Neural progenitor cell (in vitro differentiated cells): Measurements from ENCODE around the gene KLHL29. TPM values are rescaled to one million over a fixed set of nuclear protein-coding genes. Genes with fewer than 3 reads are reported as not detected.
"Not testable (repeated sequence)": the region's sequence is repeated elsewhere in the genome, so short reads cannot be mapped to it uniquely, and the experiment has no call there.

Experiments
- DNase-seq: peaks from one replicate; pipeline ENCODE4 v3.0.0-alpha.2; 2016; ENCODE audit warnings: low spot score
- H2AFZ ChIP-seq: fragments of 200-600 bp; sonication (generic); replicated peaks from 2 replicates; pipeline ENCODE4 v1.6.1; 2016; ENCODE audit warnings: antibody characterized with exemption
- H3F3A ChIP-seq: fragments of 200-600 bp; sonication (generic); 2 replicates; pipeline ENCODE4 v1.6.1; 2016; ENCODE audit warnings: antibody characterized with exemption, low read depth
- H3K27ac ChIP-seq: fragments of 200-600 bp; sonication (generic); 2 replicates; pipeline ENCODE4 v1.5.1; 2016; ENCODE audit warnings: mild to moderate bottlenecking
- H3K27me3 ChIP-seq: fragments of 200-600 bp; sonication (generic); 2 replicates; pipeline ENCODE4 v1.6.1; 2016; ENCODE audit warnings: mild to moderate bottlenecking, moderate library complexity
- H3K36me3 ChIP-seq: fragments of 200-600 bp; sonication (generic); 2 replicates; pipeline ENCODE4 v1.5.1; 2016
- H3K4me1 ChIP-seq: fragments of 200-600 bp; sonication (generic); 2 replicates; pipeline ENCODE4 v1.6.1; 2016; ENCODE audit warnings: mixed run types
- H3K4me2 ChIP-seq: fragments of 200-600 bp; sonication (generic); 2 replicates; pipeline ENCODE4 v1.6.1; 2016
- H3K4me3 ChIP-seq: fragments of 200-600 bp; sonication (generic); 2 replicates; pipeline ENCODE4 v1.5.1; 2016
- H3K79me2 ChIP-seq: fragments of 200-600 bp; sonication (generic); 2 replicates; pipeline ENCODE4 v1.6.1; 2016; ENCODE audit warnings: low read depth
- H3K9ac ChIP-seq: fragments of 200-600 bp; sonication (generic); 2 replicates; pipeline ENCODE4 v1.6.1; 2016
- H3K9me3 ChIP-seq: fragments of 200-600 bp; sonication (generic); 2 replicates; pipeline ENCODE4 v1.5.1; 2016; ENCODE audit warnings: low read depth
- H4K20me1 ChIP-seq: fragments of 200-600 bp; sonication (generic); 2 replicates; pipeline ENCODE4 v1.6.1; 2016; ENCODE audit warnings: low read depth
- H3K27ac Mint-ChIP-seq: 3 replicates; pipeline ENCODE4 v1.8.0; 2021; ENCODE audit warnings: mixed read lengths
- H3K27me3 Mint-ChIP-seq: 2 replicates; pipeline ENCODE4 v1.8.0; 2022; ENCODE audit warnings: low read depth, mild to moderate bottlenecking, inconsistent platforms, moderate library complexity, mixed read lengths; ENCODE audit not compliant: insufficient read depth
- H3K36me3 Mint-ChIP-seq: 3 replicates; pipeline ENCODE4 v1.8.0; 2021; ENCODE audit warnings: mixed read lengths
- H3K4me1 Mint-ChIP-seq: 3 replicates; pipeline ENCODE4 v1.8.0; 2021; ENCODE audit warnings: mixed read lengths
- H3K4me3 Mint-ChIP-seq: 3 replicates; pipeline ENCODE4 v1.8.0; 2021; ENCODE audit warnings: mild to moderate bottlenecking, moderate library complexity, mixed read lengths
- H3K9me3 Mint-ChIP-seq: 3 replicates; pipeline ENCODE4 v1.8.0; 2020; ENCODE audit warnings: mixed read lengths
- EZH2 ChIP-seq: fragments of 200-600 bp; sonication (generic); IDR thresholded peaks from 2 replicates; pipeline ENCODE4 v1.6.1; 2017; ENCODE audit warnings: antibody characterized with exemption, mild to moderate bottlenecking, moderate library complexity
- EZH2phosphoT487 ChIP-seq: fragments of 200-600 bp; sonication (generic); IDR thresholded peaks from 2 replicates; pipeline ENCODE4 v1.6.1; 2017; ENCODE audit warnings: antibody characterized with exemption
- total RNA-seq: library from RNA; depleted of rRNA; stranded (reverse); fragments of >200 nt; gene quantifications from 2 replicates; pipeline ENCODE4 v1.2.3, GENCODE V29; 2015; ENCODE audit warnings: low replicate concordance
- TF ChIP-seq, protein P1 (sequence below): fragments of 200-600 bp; sonication (generic); IDR thresholded peaks from 2 replicates; pipeline ENCODE4 v1.5.1; 2017; ENCODE audit warnings: antibody characterized with exemption, mild to moderate bottlenecking

The KLHL29 gene
- total RNA-seq, 1 donor from 2014 or later = 1.6 TPM

- H3K9ac ChIP-seq = no peak overlapping the region
- no peaks in the 10 kb centered on the region for H3F3A ChIP-seq
- H3K4me1 ChIP-seq = no peaks in the 10 kb centered on the region
- Mint-ChIP-seq H3K4me3 (no peak overlapping the region), H3K27ac (no peak overlapping the region), H3K9me3 (peaks cover 30% of the 10 kb centered on the region), H3K36me3 (peaks cover 35% of the 10 kb centered on the region), H3K4me1 (no peaks in the 10 kb centered on the region), H3K27me3 (no peaks in the 10 kb centered on the region)
- peaks cover 5% of the 10 kb centered on the region for H3K36me3 ChIP-seq
- no peak overlapping the region for H3K27ac ChIP-seq
- H2AFZ ChIP-seq = no peak overlapping the region
- H3K79me2 ChIP-seq = no peaks in the 10 kb centered on the region
- no peaks in the 10 kb centered on the region for H4K20me1 ChIP-seq
- TF ChIP-seq EZH2 = no peak
- TF ChIP-seq, protein P1, sequence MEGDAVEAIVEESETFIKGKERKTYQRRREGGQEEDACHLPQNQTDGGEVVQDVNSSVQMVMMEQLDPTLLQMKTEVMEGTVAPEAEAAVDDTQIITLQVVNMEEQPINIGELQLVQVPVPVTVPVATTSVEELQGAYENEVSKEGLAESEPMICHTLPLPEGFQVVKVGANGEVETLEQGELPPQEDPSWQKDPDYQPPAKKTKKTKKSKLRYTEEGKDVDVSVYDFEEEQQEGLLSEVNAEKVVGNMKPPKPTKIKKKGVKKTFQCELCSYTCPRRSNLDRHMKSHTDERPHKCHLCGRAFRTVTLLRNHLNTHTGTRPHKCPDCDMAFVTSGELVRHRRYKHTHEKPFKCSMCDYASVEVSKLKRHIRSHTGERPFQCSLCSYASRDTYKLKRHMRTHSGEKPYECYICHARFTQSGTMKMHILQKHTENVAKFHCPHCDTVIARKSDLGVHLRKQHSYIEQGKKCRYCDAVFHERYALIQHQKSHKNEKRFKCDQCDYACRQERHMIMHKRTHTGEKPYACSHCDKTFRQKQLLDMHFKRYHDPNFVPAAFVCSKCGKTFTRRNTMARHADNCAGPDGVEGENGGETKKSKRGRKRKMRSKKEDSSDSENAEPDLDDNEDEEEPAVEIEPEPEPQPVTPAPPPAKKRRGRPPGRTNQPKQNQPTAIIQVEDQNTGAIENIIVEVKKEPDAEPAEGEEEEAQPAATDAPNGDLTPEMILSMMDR = no peak
- H3K27me3 ChIP-seq = no peaks in the 10 kb centered on the region
- H3K9me3 ChIP-seq = peaks cover 13% of the 10 kb centered on the region
- no peak overlapping the region for H3K4me3 ChIP-seq
- no peak for DNase-seq
- H3K4me2 ChIP-seq = no peak overlapping the region
Measured at GRCh38 chr2:23721454-23721826, 336.5 kb downstream of the KLHL29 start.

DNA sequence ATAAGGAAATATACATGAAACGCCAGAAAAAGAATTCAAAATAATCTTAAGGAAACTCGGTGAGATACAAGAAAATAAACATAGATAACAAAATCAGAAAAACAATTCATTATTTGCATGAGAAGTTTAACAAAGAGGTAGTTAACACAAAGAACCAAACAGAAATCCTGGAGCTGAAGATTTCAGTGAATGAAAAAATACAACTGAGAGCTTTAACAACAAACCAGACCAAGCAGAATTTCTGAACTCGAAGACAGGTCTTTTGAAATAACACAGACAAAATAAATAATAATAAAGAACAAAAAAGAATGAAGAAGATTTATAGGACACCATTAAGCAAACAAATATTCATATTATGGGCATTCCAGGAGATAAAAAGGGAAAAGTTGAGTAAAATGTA lies 337.3 kb downstream of the KLHL29 start:
- H3K9me3 ChIP-seq = peaks cover 13% of the 10 kb centered on the region
- H3K79me2 ChIP-seq = no peaks in the 10 kb centered on the region
- H4K20me1 ChIP-seq = no peaks in the 10 kb centered on the region
- peaks cover 36% of the 10 kb centered on the region for H3K36me3 Mint-ChIP-seq
- no peak overlapping the region for H3K4me3 ChIP-seq
- no peak overlapping the region for H2AFZ ChIP-seq
- H3K4me1 ChIP-seq = no peaks in the 10 kb centered on the region
- H3F3A ChIP-seq = no peaks in the 10 kb centered on the region
- no peaks in the 10 kb centered on the region for H3K27me3 Mint-ChIP-seq
- no peak for TF ChIP-seq EZH2phosphoT487
- TF ChIP-seq, protein P1 = no peak
- no peak for TF ChIP-seq EZH2
- peaks cover 5% of the 10 kb centered on the region for H3K36me3 ChIP-seq
- H3K4me2 ChIP-seq = no peak overlapping the region
- no peak overlapping the region for H3K27ac ChIP-seq
- H3K4me3 Mint-ChIP-seq = no peak overlapping the region
- peaks cover 30% of the 10 kb centered on the region for H3K9me3 Mint-ChIP-seq
- H3K27me3 ChIP-seq = no peaks in the 10 kb centered on the region
- H3K27ac Mint-ChIP-seq = no peak overlapping the region
- H3K9ac ChIP-seq = no peak overlapping the region
- no peaks in the 10 kb centered on the region for H3K4me1 Mint-ChIP-seq
- no peak for DNase-seq

DNA sequence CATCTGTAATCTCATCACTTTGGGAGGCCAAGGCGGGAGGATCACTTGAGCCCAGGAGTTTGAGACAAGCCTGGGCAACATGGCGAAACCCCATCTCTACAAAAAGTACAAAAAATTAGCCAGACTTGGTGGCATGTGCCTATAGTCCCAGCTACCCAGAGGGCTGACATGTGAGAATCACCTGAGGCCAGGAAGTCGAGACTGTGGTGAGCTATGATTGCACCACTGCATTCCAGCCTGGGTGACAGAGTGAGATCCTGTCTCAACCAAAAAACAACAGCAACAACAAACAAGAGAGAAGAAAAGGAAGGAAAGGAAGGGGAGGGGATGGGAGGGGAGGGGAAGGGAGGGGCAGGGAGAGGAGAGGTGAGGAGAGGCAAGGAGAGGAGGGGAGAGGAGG lies 338.1 kb downstream of the KLHL29 start:
- not testable (repeated sequence) for H3K27ac Mint-ChIP-seq, H2AFZ ChIP-seq, H3K27me3 ChIP-seq, H3K27ac ChIP-seq, H3K9ac ChIP-seq, H3K36me3 ChIP-seq, DNase-seq, H3K4me3 Mint-ChIP-seq, H3K79me2 ChIP-seq, H3K4me1 Mint-ChIP-seq, H3K4me3 ChIP-seq, H3F3A ChIP-seq, H3K4me2 ChIP-seq, H4K20me1 ChIP-seq, H3K4me1 ChIP-seq, H3K27me3 Mint-ChIP-seq
- H3K36me3 Mint-ChIP-seq = peaks cover 36% of the 10 kb centered on the region
- H3K9me3 ChIP-seq = peaks cover 13% of the 10 kb centered on the region
- H3K9me3 Mint-ChIP-seq = peaks cover 30% of the 10 kb centered on the region

- Histone ChIP-seq H3K4me1 (no peaks in the 10 kb centered on the region), H2AFZ (no peak overlapping the region), H3K9me3 (no peaks in the 10 kb centered on the region), H3K9ac (no peak overlapping the region), H3K4me3 (no peak overlapping the region), H4K20me1 (no peaks in the 10 kb centered on the region), H3K27me3 (no peaks in the 10 kb centered on the region), H3K79me2 (no peaks in the 10 kb centered on the region), H3K36me3 (no peaks in the 10 kb centered on the region), H3K4me2 (no peak overlapping the region), H3F3A (no peaks in the 10 kb centered on the region), H3K27ac (no peak overlapping the region)
- DNase-seq = no peak
- Mint-ChIP-seq H3K9me3 (peaks cover 22% of the 10 kb centered on the region), H3K27me3 (peaks cover 5% of the 10 kb centered on the region), H3K4me1 (no peaks in the 10 kb centered on the region), H3K27ac (no peak overlapping the region), H3K36me3 (peaks cover 33% of the 10 kb centered on the region), H3K4me3 (no peak overlapping the region)
- TF ChIP-seq, protein P1 = no peak
- TF ChIP-seq EZH2phosphoT487 = no peak
- no peak for TF ChIP-seq EZH2
Measured at GRCh38 chr2:23734416-23734815, 349.4 kb downstream of the KLHL29 start.

GRCh38 chr2:23736783-23737182 lies 351.8 kb downstream of the KLHL29 start:
- not testable (repeated sequence) for H3K4me2 ChIP-seq, H3K27me3 ChIP-seq, H3K4me3 ChIP-seq, H3K27ac Mint-ChIP-seq, H3K9ac ChIP-seq, H3K36me3 ChIP-seq, H2AFZ ChIP-seq, H3K79me2 ChIP-seq, H3K27ac ChIP-seq, H4K20me1 ChIP-seq, DNase-seq, H3F3A ChIP-seq, H3K4me1 Mint-ChIP-seq, H3K9me3 ChIP-seq, H3K27me3 Mint-ChIP-seq, H3K4me3 Mint-ChIP-seq, H3K4me1 ChIP-seq
- H3K9me3 Mint-ChIP-seq = peaks cover 22% of the 10 kb centered on the region
- H3K36me3 Mint-ChIP-seq = peaks cover 27% of the 10 kb centered on the region
